Urothelium cell line (cell line): Measurements from ENCODE around the gene YIPF2.
A peak's percentile ranks its signal among the peaks of the same experiment; 100 is the strongest.
"Not testable (repeated sequence)": the region's sequence is repeated elsewhere in the genome, so short reads cannot be mapped to it uniquely, and the experiment has no call there.

Experiments
- DNase-seq: peaks from one replicate; pipeline ENCODE4 v3.0.0; 2011; ENCODE audit warnings: low spot score, mixed read lengths
- FAIRE-seq: peaks from 2 replicates; lab custom pipeline; 2011; peaks lifted over from hg19 to GRCh38; lab: Jason Lieb, UNC

Gene YIPF2

GRCh38 chr19:10928563-10929401 lies at the start of gene YIPF2, which contains the start of gene TIMM29:
YIPF2 (minus strand) TSS chr19:10928639; CDS start chr19:10928410, 229 bp downstream.
TIMM29 (plus strand) TSS chr19:10928811; CDS start chr19:10928823, 12 bp downstream.
- DNase-seq: peak; percentile 94
- no peak for FAIRE-seq

DNA sequence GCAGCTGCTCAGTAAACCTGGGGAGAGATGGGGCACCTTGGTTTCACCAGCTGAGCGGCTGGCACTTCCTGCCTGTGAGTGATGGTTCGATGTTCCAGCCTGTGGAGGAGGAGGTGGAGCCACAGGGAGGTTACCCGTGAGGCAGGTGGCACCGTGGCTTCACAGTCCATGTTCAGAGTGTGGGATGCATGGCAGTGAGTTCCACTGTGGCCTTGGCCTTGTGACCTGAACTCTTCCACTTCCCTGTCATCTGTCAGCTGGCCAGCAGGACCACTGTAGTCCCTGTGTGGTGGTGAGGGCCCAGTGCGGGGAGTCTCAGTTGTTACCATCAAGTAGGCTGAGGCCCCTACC lies 49.3 kb upstream of the YIPF2 start:
- DNase-seq (no peak), FAIRE-seq (no peak)

DNA sequence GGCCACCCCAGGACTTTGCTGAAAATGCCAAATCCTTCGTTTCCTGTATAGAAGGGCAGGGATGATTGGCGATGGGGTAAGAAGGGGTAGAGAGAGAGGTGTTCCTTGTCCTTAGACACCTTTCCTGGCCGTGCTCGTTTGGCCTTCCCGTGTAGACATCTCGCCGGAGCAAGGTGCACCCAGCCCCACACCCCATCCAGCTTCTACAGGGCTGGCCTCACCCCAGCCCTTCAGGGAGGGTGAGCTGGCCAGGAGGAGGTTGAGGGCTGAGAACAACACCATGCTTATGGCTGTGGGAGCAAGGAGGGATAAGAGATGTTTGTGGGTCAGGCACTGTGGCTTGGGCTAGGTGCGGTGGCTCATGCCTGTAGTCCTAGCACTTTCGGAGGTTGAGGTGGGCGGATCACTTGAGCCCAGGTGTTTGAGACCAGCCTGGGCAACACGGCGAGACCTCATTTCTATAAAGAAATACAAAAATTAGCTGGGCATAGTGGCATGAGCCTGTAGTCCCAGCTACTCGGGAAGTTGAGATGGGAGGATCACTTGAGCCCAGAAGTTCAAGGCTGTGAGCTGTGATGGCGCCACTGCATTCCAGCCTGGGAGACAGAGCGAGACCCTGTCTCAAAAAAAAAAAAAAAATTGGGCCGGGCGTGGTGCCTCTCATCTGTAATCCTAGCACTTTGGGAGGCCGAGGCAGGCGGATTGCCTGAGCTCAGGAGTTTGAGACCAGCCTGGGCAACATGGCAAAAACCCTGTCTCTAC lies 47.9 kb upstream of the YIPF2 start:
- no peak for FAIRE-seq
- DNase-seq: no peak

- DNase-seq (no peak), FAIRE-seq (no peak)
Observed at GRCh38 chr19:10975374-10976130, 47.1 kb upstream of the YIPF2 start.

GRCh38 chr19:10971107-10971726 lies 42.8 kb upstream of the YIPF2 start:
- FAIRE-seq (no peak), DNase-seq (no peak)

DNA sequence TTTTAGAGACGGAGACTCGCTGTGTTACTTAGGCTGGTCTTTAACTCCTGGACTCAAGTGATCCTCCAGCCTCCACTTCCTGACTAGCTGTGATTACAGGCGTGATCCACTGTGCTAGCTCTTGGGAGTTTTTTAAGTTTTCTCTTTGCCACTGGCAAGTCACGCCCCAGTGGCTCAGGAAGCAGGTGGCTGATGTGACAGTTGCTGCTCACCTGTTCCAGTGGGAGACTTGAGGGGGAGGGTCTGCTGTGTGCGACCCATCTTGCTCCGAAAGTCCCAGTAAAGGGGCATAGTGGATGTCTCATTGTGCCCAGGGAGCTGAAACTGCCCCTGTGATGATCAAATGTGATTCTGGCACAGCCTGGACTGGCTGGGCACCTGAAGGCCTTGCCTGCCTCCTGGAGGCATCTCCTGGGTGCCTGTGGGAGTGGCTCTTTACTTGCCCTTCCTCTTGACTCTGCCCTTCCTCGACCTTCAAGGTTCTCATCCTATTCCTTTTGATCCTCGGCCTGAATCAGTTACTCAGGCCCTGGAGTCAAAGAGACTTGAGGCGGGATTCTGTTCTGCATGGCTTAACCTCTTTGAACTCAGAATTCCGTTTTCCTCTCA lies 40.2 kb upstream of the YIPF2 start:
- DNase-seq: no peak
- no peak for FAIRE-seq

DNA sequence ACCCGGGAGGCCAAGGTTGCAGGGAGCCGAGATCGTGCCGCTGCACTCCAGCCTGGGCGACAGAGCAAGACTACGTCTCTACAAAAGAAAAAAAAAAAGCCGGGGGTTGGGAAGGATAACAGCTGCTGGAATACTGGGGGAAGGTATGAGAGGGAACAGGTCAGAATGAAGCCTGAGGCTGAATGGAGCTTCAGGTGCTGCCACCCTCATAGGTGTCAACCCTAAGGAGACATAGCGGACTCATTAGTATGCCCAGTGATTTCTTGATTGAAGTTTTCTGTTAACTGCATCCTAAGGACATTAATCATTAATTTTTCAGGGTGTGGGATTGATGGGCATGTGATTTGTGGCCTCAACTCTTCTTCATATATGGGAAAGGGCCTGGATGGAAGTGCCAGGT lies 38.4 kb upstream of the YIPF2 start:
- FAIRE-seq: no peak
- no peak for DNase-seq

GRCh38 chr19:10965398-10965797 lies 37.0 kb upstream of the YIPF2 start:
- no peak for FAIRE-seq
- DNase-seq: no peak

DNA sequence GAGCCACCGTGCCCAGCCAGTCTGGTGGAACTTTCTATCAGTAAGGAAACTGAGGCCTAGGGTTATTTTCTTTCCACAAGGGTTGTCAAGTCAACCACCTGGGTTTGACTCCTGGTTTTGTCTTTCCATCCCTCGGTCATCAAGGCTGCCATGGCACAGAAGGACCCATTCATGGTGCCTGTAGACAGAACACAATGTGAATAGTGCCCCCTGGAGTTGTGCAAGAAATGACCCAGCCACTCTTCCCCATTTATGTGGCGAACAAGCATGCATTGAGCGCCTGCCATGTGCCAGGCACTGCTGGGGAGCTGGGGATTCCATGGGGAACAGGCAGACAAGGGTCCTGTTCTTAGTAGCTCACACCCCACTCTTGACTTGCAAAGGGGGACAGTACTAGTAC lies 36.5 kb upstream of the YIPF2 start:
- no peak for DNase-seq
- FAIRE-seq: no peak

- no peak for FAIRE-seq
- no peak for DNase-seq
Observed at GRCh38 chr19:10963865-10964264, 35.4 kb upstream of the YIPF2 start.

- no peak for FAIRE-seq
- no peak for DNase-seq
Observed at GRCh38 chr19:10962863-10963262, 34.4 kb upstream of the YIPF2 start.

GRCh38 chr19:10961073-10961860 lies 32.8 kb upstream of the YIPF2 start:
- DNase-seq (peak; percentile 55), FAIRE-seq (no peak)

- FAIRE-seq (no peak), DNase-seq (peak; percentile 98)
Observed at GRCh38 chr19:10960314-10961072, 32.1 kb upstream of the YIPF2 start, which contains the start of gene SMARCA4. SMARCA4 (plus strand) TSS chr19:10961030; CDS start chr19:10984152, 23,122 bp downstream.

- not testable (repeated sequence) for FAIRE-seq, DNase-seq
Observed at GRCh38 chr19:10959277-10959968, 31.0 kb upstream of the YIPF2 start.

DNA sequence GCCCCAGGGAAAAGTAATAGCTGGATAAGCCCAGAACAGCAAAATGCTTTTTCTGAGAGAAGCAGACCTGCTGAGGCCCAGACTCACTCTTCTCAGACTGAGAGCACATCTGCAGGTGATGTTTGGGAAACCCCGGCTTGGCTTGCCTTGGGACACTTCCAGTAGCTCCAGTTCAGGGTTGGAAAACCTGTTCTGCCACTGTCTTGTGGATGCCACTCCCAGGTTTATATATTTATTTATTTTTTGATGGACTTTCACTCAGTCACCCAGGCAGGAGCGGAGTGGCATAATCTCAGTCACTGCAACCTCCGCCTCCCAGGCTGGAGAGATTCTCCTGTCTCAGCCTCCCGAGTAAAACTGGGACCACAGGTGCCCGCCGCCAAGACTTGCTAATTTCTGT lies 24.4 kb upstream of the YIPF2 start:
- no peak for FAIRE-seq
- DNase-seq: no peak

DNA sequence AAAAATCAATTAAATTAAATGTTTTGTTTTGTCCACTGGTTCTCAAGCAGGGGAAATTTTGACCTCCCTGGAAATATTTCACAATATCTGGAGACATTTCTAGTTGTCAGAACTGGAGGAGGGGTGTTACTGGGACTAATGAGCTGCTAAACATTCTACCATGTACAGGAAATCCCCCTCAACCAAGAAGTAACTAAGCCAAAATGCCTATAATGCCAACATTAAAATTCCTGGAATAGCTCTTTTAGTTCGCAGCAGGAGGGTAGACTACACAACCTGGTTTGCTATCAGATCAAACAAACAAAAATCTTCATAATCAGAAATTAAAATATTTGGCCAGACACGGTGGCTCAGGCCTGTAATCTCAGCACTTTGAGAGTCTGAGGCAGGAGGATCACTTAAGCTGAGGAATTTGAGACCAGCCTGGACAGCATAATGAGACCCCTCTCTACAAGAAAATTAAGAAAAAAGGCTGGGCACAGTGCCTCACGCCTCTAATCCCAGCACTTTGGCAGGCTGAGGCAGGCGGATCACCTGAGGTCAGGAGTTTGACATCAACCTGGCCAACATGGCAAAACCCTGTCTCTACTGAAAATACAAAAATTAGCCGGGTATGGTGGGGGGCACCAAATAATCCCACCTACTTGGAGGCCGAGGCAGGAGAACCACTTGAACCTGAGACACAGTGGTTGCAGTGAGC lies 18.7 kb upstream of the YIPF2 start:
- no peak for FAIRE-seq
- no peak for DNase-seq

DNA sequence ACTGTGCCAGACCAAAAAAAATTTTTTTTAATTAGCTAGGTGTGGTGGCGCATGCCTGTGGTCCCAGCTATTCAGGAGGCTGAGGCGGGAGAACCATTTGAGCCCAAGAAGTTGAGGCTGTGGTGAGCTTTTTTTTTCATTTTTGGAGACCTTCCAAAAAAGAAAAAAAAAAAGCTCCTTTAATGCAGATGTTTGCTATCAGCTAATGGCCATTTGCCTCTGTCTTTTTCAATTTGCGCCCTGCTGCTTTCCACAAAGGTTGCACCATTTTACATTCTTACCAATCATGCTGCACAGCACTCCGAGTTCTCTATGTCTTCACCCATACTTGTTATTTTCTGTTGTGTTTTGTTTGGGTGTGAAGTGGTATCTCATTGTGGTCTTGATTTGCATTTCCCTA lies 16.8 kb upstream of the YIPF2 start:
- FAIRE-seq: no peak
- DNase-seq: no peak

GRCh38 chr19:10943412-10943811 lies 15.0 kb upstream of the YIPF2 start:
- FAIRE-seq, DNase-seq: not testable (repeated sequence)
